ENCODE results near the gene CANX.
A peak's percentile ranks its signal among the peaks of the same experiment; 100 is the strongest.
"Not testable (repeated sequence)": the region's sequence is repeated elsewhere in the genome, so short reads cannot be mapped to it uniquely, and the experiment has no call there.

The CANX gene, protein sequence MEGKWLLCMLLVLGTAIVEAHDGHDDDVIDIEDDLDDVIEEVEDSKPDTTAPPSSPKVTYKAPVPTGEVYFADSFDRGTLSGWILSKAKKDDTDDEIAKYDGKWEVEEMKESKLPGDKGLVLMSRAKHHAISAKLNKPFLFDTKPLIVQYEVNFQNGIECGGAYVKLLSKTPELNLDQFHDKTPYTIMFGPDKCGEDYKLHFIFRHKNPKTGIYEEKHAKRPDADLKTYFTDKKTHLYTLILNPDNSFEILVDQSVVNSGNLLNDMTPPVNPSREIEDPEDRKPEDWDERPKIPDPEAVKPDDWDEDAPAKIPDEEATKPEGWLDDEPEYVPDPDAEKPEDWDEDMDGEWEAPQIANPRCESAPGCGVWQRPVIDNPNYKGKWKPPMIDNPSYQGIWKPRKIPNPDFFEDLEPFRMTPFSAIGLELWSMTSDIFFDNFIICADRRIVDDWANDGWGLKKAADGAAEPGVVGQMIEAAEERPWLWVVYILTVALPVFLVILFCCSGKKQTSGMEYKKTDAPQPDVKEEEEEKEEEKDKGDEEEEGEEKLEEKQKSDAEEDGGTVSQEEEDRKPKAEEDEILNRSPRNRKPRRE

GRCh38 chr5:179698935-179699615 is at the start of gene CANX:
TSS of gene CANX (plus strand) at chr5:179698967. CDS start at chr5:179705682, 6,715 bp downstream.
- DNase-seq: no peak

DNA sequence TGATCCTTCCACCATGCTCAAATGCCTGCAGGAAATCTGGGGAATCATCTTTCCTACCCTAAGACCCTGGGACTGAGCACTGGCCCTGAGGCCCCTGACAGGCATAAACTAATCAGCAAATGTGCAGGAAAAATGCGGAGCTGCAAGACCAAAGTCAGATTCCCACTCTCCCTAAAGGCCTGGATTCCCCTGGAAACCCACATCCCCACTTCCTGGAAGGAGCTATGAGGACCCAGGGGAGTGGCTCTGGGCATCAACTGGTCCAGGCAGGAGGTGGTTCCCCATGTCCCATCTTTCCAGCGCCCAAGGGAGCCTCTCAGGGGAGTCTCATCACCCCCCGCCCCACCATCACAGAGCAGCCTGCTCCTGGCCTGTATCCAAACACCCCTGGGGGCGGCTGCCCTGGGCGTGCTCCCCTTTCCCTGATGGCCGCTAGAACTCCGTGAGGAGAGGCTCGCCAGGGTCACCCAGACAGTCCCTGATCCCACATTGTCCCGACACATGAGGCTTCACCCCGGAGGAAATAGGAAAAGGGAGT is 49.5 kb upstream of the CANX start:
- not testable (repeated sequence) for DNase-seq

DNA sequence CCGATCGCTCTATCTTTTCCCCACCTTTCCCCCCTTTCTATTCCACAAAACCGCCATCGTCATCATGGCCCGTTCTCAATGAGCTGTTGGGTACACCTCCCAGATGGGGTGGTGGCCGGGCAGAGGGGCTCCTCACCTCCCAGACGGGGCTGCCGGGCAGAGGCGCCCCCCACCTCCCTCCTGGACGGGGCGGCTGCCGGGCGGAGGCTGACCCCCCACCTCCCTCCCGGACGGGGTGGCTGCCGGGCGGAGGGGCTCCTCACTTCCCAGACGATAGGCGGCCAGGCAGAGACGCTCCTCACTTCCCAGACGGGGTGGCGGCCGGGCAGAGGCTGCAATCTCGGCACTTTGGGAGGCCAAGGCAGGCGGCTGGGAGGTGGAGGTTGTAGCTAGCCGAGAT is 48.5 kb upstream of the CANX start:
- DNase-seq: not testable (repeated sequence)

DNA sequence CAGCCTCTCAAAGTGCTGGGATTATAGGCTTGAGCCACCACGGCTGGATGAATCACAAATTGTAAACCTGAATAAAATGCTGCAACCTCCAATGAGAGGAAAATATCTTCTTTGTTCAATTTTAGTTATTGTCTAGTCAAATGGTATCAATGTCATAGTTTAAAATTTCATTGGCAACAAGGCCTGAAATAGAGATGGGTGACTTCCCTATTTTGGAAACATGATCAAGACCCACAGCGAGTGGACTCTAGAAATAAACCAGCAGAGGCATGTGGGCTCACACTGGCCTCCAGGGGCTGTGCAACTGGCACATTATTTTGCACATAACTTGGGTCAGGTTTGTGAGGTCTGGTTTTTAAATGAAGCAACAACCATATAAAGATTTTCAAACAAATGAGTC is 45.6 kb upstream of the CANX start:
- not testable (repeated sequence) for DNase-seq

- DNase-seq: not testable (repeated sequence)
These were observed 41.2 kb upstream of the CANX start for GRCh38 chr5:179657302-179658178.

DNA sequence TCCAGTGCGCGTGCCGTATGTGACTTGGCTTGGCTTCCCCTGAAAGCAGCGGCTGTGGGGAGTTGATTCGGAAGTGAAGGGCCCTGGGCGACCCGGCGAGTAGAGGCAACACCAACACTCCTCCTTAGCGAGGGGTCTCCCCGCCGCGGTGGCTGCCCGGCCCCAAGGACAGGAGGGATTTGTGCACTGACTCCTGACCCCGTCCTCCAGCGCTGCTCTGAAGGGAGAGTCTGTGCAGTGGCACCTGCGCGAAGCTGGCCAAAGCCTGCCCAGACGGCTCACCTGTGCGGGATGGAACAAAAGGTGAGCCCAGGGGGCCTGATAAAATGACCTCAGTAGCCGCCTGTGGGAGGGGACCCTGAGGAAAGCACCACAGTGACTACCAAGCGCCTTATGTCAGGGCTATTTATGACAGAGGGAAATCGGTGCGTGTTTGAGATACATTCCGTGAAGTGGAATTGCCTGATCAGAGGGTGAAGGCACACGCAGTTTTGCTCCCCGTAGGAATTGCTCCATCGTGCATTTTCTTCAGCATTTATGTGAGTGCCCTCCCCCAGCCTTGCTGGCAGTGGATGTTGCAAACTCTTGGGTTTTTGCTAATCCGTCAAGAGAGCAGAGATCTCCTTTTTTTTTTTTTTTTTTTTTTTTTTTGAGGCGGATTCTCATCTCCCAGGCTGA is 40.4 kb upstream of the CANX start:
- not testable (repeated sequence) for DNase-seq

- DNase-seq: not testable (repeated sequence)
These were observed 37.1 kb upstream of the CANX start for GRCh38 chr5:179661647-179662046.

GRCh38 chr5:179668391-179668790 is 30.4 kb upstream of the CANX start:
- peak; percentile 25 for DNase-seq

- DNase-seq: peak; percentile 81
These were observed 20.3 kb upstream of the CANX start for GRCh38 chr5:179678223-179679013.

GRCh38 chr5:179679014-179679674 is 19.6 kb upstream of the CANX start:
- peak; percentile 65 for DNase-seq

DNA sequence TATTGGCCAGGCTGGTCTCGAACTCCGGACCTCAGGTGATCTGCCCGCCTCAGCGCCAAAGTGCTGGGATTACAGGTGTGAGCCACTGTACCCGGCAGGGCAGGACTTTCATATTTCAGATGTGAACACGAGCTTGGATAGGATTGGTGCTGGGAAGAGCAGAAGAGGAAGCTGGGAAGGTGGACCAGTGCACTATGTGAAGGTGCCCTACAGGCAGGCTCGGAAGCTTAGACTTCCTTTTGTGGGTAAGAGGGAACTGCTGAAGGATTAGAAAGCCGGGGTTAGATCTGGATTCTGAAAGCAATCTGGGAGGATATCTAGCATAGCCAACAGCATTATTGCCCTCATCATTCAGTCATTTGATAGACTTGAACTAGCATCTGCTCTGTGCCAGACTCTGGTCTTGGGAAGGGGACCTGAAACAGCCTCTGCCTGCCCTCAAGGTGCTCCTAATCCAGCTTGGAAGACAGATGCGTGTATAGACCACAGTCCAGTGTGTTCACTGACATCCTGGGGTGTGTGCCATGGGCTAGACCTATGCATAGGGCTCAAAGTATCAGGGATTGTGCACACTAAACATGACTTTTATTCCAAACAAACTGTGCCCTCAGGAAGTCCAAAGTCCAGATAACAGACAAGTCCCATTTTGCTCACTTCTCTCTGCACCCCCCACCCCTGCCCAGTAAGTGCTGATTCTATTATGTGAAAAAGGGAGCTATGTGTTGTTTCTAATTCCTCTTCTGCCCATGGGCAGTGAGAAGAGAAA is 18.6 kb upstream of the CANX start:
- no peak for DNase-seq

DNA sequence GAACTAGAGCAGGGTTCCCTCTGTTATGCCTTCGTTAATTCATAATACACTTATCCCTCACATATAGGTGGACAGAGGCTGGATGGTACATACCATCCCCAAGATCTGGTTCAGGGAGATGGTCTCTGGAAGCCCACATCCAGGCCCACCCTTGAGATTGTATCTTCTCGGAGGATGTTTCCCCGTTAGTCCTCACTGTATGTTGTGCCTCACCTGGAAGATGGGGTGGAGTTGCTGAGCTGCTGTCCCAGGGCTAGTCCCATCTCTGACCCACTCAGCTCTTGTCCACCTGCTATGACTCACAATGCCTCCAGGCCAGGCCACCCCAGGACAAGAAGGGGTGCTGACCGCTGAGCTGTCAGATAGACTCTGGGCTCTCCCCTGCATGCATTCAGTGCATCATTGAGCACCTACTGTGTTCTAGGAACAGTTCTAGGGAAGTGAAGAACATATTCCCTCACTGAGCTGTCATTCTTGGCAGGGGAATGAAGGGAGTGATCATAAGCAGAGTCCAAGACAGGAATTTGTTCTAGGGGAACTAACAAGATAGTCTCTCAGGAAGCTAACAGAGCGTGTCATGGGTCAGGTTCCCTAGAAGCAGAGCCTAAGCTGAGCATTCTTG is 17.9 kb upstream of the CANX start, which contains the start of gene CBY3:
TSS of gene CBY3 (minus strand) at position 255 of the 622 bp plus-strand sequence. CDS start at position 139, 116 bp downstream.
- DNase-seq: no peak

DNA sequence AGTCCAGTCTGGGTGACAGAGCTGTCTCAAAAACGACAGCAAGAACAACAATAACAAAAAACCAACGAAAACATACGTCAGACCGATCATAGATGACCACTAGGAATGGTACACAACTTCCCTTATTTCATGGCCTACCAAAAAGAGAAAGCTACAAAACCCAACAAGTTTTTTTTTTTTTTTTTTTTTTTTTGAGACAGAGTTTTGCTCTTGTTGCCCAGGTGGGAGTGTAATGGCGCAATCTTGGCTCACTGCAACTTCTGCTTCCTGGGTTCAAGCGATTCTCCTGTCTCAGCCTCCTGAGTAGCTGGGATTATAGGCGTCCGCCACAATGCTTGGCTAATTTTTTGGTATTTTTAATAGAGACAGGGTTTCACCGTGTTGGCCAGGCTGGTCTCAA is 9.6 kb upstream of the CANX start:
- DNase-seq: not testable (repeated sequence)

DNA sequence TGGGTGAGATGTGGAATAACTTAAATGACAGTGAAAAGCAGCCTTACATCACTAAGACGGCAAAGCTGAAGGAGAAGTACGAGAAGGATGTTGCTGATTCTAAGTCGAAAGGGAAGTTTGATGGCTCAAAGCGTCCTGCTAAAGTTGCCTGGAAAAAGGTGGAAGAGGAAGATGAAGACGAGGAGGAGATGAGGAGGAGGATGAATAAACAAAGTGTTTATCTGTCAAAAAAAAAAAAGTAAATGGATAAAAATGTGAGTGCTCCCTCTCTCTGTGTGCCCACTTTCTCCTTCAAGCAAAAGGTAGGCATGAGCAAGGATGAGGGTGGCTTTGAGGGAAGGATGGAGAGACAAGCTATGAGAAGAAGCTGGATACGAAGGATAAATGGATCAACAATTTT is 4.2 kb upstream of the CANX start:
- no peak for DNase-seq

GRCh38 chr5:179696603-179697002 is 2.2 kb upstream of the CANX start:
- no peak for DNase-seq

- DNase-seq: no peak
These were observed 1.7 kb upstream of the CANX start for GRCh38 chr5:179697108-179697507.

GRCh38 chr5:179697543-179697942 is 1.2 kb upstream of the CANX start:
- not testable (repeated sequence) for DNase-seq

DNA sequence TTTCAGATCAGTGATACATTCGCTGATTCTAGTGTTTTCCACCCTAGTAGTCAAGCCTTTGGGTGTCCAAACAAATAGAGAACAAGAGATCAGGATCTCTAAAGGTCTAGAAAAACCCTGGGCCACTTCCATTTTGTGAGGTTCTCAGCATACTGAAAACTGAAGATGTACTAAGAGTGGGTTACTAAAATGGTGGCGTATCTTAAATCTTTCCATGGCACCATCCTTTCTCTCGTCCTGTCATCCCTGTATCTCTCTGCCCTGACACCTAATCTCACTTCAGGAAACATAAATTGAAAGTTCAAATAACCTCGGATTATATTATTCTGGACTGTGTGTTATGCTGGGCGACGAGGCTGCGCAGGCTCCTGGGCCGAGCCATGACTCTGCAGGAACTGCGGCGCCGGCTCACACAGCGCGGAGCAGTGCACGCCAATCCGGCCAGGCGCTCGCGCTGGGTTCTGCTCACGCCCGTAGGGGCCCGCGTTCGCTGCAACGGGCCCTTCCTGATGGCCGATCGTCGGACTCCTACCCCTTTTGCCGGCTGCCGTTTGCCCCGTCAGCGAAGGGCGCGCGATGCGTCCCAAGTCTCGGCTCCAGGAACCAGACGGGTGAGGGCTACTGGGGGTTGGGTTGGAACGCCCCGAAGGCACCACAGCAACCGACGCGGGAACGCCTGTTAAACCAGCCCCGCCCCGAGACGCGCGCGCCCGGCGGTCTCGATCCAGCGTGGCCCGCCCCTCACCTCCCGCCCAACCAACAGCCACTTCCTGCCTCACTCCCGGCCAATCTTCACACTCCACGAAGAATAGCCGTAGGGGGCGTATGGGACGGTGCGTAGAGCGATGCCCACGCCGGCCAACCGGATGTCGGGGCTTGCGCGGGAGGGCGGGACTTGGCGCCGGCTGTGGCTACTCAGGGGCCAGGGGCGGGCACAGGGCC is 503 bp upstream of the CANX start:
- DNase-seq: peak; percentile 94
